ENCODE results near the gene RAB29.

RAB29 gene

GRCh38 chr1:205719762-205720161 is 55.5 kb downstream of the RAB29 start:
- DNase-seq (ENCODE audit: low read depth) = no peak

- DNase-seq (ENCODE audit: low read depth) = no peak
Observed at GRCh38 chr1:205719015-205719414, 56.3 kb downstream of the RAB29 start.

Measured in activated T-cell treated with anti-CD3 and anti-CD28 coated beads for 1 hour (primary cell).